ENCODE measurements around the gene ZYG11B.

- TF ChIP-seq GATA2 (IDR thresholded peaks at IDR 0.05; ENCODE audit: low read depth, low read length): no peak
- no peak for TF ChIP-seq GATA3 (IDR thresholded peaks at IDR 0.05; ENCODE audit: low read depth, low read length)
Measured at GRCh38 chr1:52706941-52707926, 19.0 kb upstream of the ZYG11B start.
